HG02623 (cell line): ENCODE results near the gene ELOVL7.
"Not testable (repeated sequence)": the region's sequence is repeated elsewhere in the genome, so short reads cannot be mapped to it uniquely, and the experiment has no call there.

Experiments
- ATAC-seq: cut with Tn5 transposase; IDR thresholded peaks from one replicate; pipeline ENCODE4 v1.9.1; 2021; ENCODE audit warnings: moderate library complexity; ENCODE audit not compliant: unreplicated experiment

ELOVL7 gene

DNA sequence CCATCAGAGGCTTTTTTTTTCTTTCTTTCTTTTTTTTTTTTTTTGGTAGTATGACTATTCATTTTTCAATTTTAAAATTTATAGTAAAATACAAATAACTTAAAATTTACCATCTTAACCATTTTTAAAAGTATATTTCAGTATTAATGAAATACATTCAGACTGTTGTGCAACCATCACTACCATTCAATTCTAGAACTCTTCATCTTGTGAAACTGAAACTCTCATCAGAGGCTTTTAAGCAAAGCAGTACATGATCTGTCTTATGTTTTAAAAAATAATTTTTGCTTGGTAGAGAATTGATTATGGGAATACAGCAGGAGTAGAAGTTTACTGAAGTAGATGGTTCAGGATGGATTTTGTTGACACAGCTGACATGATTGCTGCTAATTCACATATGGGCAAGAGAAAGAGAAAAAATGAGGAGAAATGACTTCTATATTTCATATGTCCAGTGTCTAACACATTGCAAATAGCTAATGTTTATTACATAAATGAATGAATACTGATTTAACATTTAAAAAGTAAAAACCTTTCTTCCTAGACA, 13.4 kb downstream of the ELOVL7 start:
- peak; percentile 51 for ATAC-seq

- ATAC-seq, result no peak
These were observed 14.4 kb downstream of the ELOVL7 start for GRCh38 chr5:60829490-60830266.

DNA sequence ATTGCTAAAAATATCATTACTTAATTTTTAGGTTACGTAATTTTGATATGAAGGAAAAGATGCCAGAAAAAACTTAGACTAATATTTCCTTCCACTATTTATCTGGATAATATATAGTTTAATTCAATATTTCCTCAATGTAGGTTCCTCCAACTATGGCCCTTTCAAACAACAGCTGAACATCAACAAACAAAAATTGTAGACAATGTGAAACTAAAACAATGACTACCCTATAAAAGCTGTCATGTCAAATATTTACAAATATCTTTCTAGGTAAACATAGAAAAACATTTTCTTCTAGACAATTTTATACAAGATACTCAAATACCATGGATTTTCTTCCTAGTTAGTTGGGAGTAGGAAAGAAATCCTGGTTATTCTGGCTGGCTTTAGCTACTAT, 16.9 kb downstream of the ELOVL7 start:
- ATAC-seq, result no peak

DNA sequence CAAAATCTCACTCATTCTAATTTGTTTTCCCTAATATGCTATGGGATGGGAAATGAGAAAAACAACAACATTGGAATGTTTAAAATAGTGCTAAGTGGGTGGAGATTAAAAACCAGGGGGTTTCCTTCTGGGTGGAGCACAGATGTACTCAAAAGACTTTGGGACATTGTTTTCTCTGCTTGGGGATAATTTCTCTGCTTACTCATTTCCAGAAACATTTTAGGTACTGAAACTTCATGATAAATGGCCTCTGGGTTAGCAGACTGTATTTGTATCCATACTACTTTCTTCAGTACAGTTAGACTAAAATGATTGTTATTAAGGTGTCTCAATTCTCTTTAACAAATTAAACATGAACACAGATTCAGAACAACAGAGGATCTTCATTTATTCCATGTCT, 17.4 kb downstream of the ELOVL7 start:
- peak; percentile 79 for ATAC-seq

- ATAC-seq, result no peak
These were observed 20.5 kb downstream of the ELOVL7 start for GRCh38 chr5:60823574-60823973.

DNA sequence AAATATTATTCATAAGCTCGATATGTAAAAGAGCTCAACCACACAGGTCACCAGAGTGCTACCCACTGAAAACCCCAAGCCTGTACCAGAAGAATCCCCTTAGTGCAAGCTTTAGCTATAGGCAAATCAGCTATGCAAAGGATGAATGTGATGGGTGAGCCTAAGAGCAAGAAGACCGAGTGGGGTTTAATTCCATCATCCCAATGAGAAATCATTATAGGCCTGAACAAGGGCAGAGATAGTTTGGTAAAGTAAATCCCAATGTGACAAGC, 21.8 kb downstream of the ELOVL7 start:
- no peak for ATAC-seq

- no peak for ATAC-seq
These were observed 22.4 kb downstream of the ELOVL7 start for GRCh38 chr5:60821488-60822284.

- ATAC-seq, result no peak
These were observed 23.2 kb downstream of the ELOVL7 start for GRCh38 chr5:60820593-60821487.

DNA sequence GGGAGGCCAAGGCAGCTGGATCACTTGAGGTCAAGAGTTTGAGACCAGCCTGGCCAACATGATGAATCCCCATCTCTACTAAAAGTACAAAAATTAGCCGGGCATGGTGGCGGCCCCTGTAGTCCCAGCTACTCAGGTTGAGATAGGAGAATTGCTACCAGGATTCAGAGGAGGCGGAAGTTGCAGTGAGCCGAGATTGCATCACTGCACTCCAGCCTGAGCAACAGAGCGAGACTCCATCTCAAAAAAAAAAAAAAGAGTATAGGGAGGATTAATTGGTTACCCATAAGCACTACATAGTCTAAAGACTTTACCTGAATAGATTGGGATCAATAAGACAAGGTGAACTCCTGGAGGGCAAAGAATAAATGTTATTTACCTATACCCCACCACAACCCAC, 27.9 kb downstream of the ELOVL7 start:
- not testable (repeated sequence) for ATAC-seq

DNA sequence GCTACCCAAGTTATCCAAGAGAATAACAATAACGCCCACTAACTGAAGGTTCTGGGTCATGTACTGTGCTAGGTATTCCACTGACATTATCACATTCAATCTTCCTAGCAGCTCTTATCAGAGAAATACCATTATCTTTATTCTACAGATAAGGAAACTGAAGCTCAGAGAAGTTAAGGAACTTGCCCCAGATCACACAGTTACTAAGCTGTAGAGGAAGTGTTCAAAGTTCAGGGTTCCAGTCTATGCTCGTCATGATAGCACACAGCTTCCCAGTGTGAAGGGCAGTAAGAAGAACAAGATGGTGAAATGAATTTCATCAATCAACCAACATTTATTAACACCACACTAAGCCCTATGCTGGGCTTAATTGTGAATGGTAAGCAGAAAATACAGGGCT, 29.6 kb downstream of the ELOVL7 start:
- ATAC-seq, result no peak

DNA sequence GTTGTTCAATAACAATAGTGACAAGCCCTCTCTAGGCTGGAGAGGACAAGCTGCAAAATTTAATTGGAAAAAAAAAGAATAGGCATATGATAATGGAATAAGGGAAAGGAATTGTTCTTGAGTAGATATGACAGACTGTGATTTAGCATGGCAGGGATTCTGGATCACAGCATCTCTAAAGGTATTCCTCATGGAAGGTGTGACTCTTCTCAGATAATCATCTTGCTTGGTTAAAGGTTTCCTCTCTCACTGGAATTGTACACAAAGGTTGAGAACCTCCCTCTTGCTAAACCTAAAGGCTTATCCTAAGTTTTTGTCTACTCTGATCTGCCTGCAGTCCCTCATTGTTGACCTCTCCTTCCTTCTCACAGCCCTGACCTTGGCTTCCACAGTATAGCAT, 31.6 kb downstream of the ELOVL7 start:
- no peak for ATAC-seq

- peak; percentile 46 for ATAC-seq
These were observed 33.0 kb downstream of the ELOVL7 start for GRCh38 chr5:60811105-60811504.

DNA sequence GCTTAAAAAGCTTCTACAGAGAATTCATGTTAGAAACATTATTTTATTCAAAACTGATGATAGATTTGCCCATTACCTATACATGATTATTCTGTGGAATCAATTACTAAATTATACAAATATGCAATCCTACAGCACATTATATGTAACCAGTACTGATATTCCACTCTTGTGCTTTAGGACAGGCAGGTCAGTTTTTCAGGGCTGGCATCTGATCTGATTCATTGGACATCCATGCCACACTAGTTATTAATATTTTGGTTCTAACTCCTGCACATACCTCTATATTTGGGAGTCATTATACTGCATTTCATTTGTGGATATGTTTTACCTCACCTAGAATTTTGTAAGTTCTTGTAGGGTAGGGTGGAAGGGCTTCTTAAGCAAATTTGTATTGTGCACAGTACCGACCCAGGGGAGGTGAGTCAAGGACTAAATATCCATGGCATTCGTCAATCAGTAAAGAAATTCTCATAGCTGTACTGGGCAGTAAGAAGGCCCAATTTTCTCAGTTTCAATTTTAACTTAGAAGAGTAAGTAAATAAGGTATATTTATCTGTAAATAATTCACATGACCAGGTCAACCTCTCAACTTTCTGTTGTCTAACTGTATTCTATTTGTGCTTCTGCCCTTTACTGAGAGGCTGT, 33.5 kb downstream of the ELOVL7 start:
- peak; percentile 69 for ATAC-seq

- ATAC-seq, result no peak
These were observed 34.1 kb downstream of the ELOVL7 start for GRCh38 chr5:60809891-60810425.

DNA sequence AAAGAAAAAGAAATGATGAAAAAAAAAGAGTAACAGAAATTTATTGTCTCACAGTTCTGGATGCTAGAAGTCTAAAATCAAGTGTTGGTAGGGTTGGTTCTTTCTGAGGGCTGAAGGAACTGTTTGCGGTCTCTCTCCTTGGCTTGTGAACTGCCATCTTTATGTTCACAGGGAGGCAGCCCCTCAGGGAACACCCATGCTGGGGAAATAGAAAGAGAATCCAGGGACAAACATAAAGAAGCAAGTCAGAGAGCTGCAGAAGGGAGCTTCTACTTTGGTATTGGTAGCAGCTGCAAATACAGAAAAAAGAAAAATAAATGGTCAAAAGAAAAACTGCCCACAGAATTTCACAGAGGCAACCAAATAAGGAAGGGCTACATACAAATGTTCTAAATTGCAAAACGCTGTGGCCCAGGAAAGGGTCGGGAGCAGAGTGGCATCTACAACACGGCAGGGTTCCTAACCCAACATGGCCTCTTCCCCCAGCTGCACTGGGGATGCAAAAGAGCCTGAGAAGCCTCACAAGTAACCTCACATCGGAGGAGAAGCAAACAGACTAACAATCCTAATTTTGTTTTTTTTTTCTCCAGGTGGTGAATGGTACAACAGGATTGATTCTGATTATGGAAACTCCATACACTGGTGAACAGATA, 37.4 kb downstream of the ELOVL7 start:
- ATAC-seq, result no peak

DNA sequence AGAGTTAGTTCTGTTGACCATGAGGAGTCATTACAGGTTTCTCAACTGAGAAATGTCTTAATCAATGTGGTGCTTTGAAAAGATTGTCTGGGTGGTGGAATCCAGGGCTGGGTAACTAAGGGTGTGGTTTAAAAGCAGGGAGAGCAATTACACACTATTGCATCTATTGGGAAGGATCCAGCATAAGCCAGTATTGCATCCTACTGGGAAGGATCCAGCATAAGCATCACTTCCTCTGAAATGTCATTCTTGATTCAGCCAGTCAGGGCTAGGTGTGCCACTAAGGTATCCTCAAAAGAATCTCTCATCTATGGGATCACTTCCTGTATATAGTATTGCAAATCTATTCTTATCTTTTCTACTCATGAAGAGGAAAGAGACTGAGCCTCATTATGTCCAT, 38.6 kb downstream of the ELOVL7 start:
- ATAC-seq, result no peak

DNA sequence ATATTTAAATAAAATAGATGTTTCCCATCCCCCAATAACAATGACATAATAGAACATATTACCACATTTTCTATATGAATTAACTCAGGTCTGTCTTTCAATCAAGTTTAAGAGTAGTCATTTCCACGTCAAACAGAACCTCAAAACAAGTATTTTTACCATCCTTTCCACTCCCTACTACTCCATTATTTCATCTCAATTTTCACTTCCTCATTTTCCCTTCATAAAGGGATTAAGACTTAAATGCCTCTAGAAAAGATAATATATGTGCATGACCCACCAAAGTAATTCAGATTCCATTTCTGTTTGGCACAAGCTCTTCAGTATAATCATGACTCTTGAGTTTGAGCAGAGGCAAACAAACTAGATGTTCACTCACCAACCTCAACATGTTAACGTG, 40.4 kb downstream of the ELOVL7 start:
- ATAC-seq, result no peak

GRCh38 chr5:60802986-60803385, 41.1 kb downstream of the ELOVL7 start:
- no peak for ATAC-seq

DNA sequence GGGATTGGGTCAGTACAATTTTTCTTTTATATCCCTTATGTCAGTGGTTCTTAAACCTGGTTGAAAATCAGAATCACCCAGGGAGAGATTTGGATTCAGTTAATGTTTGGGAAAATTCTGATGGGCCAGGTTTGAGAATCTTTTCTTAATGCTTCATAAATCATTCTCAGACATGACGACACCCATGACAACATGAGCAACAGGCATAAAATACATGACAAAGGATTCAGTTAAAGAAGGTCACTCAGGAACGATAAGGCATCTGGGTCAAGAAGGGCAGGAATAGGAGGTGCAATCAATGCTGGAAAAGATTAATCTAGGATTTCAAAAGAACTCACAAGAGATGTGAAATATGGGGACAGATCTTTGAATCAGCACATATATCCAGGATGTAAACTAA, 41.8 kb downstream of the ELOVL7 start:
- no peak for ATAC-seq
